ENCODE data around the gene MORN5.
A peak's percentile ranks its signal among the peaks of the same experiment; 100 is the strongest.

Gene MORN5

DNA sequence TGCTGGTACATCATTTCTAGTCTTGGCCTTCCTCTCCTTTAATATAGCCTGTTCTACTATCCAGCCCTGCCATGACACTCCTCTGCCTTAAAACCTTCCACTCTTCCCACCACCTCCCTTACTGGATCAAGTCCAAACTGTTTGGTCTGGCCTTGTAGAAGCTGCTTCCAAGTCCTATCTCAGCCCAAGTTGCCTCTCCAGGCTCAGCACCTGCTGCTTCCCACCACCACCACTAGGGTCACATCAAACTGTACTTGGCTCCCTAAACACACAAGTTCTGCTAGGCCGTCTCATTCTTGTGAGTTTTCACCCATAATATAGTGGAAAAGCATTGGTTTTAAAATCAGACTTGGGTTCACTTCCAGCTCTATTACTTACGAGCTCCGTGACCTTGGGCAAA, 1.5 kb upstream of the MORN5 start:
- TF ChIP-seq, protein P1, sequence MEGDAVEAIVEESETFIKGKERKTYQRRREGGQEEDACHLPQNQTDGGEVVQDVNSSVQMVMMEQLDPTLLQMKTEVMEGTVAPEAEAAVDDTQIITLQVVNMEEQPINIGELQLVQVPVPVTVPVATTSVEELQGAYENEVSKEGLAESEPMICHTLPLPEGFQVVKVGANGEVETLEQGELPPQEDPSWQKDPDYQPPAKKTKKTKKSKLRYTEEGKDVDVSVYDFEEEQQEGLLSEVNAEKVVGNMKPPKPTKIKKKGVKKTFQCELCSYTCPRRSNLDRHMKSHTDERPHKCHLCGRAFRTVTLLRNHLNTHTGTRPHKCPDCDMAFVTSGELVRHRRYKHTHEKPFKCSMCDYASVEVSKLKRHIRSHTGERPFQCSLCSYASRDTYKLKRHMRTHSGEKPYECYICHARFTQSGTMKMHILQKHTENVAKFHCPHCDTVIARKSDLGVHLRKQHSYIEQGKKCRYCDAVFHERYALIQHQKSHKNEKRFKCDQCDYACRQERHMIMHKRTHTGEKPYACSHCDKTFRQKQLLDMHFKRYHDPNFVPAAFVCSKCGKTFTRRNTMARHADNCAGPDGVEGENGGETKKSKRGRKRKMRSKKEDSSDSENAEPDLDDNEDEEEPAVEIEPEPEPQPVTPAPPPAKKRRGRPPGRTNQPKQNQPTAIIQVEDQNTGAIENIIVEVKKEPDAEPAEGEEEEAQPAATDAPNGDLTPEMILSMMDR (IDR thresholded peaks at IDR 0.05): peak; percentile 41; the same call in 1 of the 2 replicates

DNA sequence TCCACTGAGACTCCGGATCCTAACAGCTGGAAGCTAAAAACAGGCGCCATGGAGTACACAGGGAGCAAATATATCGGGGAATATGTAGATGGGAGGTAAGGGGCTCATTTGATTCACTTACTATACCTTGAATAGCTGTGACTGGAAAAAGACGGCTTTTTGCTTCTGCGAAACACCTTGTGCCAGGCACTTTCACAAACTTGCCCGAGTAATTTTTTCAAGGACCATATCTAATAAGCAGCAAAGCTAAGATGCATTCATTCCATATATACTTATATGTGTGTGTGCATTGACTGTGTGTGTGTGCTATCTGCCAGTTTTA, 178 bp downstream of the MORN5 start:
- TF ChIP-seq, protein P1 (IDR thresholded peaks at IDR 0.05): no peak

DNA sequence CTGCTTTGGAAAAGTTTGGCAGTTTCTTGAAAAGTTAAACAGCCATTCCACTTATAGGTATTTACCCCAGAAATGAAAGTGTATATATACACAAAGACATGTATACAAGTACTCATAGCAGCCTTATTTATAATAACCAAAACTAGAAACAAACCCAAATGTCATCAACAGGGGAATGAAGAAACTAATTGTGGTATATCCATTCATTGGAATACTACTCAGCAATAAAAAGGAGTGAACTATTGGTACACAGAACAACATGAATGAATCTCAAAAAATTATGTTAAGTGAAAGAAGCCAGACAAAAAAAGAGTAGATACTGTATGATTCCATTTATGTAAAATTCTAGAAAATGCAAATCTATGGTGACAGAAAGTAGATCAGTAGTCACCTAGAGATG, 2.7 kb downstream of the MORN5 start:
- TF ChIP-seq, protein P1 (IDR thresholded peaks at IDR 0.05): no peak

GRCh38 chr9:122164286-122164685, 4.6 kb downstream of the MORN5 start:
- TF ChIP-seq, protein P1 (IDR thresholded peaks at IDR 0.05): no peak

GRCh38 chr9:122168356-122168755, 8.6 kb downstream of the MORN5 start:
- TF ChIP-seq, protein P1 (IDR thresholded peaks at IDR 0.05): no peak

DNA sequence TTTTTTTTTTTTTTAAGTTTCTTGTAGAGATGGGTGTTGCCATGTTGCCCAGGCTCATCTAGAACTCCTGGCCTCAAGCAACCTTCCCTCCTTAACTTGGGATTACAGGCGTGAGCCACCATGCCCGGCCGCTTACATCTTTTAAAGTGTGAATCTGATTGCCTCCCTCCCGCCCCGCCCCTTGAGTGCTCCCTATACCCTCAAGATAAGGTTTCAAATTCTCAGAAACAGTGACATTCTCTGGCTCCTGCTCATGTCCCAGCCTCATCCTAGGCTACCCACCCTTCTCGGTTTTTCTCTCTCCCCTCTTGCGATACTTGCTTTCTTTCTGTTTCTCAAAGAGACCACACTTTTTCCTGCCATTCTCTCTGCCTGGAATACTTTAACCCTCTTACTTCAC, 12.4 kb downstream of the MORN5 start:
- TF ChIP-seq, protein P1 (IDR thresholded peaks at IDR 0.05): no peak

DNA sequence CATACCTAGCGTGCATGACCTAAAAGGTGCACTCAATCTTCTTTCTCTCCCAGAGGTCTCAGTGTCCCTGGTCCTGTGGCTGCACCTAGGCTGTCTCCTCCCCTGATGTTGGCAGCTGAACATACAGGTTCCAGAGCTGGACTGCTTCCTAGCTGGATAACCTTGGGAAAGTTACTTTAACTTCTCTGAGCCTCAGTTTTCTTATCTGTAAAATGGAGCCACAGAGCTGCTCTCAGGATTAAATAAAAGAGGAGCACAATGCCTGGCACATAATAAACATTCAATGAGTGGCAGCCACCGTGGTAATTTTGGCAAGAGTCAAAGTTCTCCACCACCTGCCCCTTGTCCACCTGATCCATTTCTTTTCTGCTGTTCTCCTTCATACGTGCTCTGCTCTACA, 14.0 kb downstream of the MORN5 start:
- TF ChIP-seq, protein P1 (IDR thresholded peaks at IDR 0.05): no peak

GRCh38 chr9:122176916-122177315, 17.2 kb downstream of the MORN5 start:
- TF ChIP-seq, protein P1 (IDR thresholded peaks at IDR 0.05): no peak

Data from LNCAP (cell line).